ENCODE data around the gene MINDY4B. TPM values are rescaled to one million over a fixed set of nuclear protein-coding genes. Genes with fewer than 3 reads are reported as not detected.

Gene MINDY4B
- total RNA-seq, result 1 to 10 TPM in 2 of 9 donors, not detected in 7; 1.4 to 2.9 TPM
- 1 to 10 TPM in 1 of 3 donors, under 1 TPM in 2; 0.71 to 1.9 (median 0.74) TPM for polyA plus RNA-seq
- long read RNA-seq, donor 1, result 0 reads
- long read RNA-seq, donor 2, result 0 reads
- long read RNA-seq, donor 3, result 0 reads
- long read RNA-seq, donor 4, result 0 reads
- long read RNA-seq, donor 5, result 0 reads
- long read RNA-seq, donor 6, result 0 reads
- long read RNA-seq, donor 7, partial matches to known transcripts, result 0 of 1 reads
- long read RNA-seq, donor 7, other reads (novel, unspliced or antisense), result 0 of 1 reads
- long read RNA-seq, donor 8, result 0 reads
- long read RNA-seq, donor 9, result 0 reads
- long read RNA-seq, donor 10, result 0 reads

DNA sequence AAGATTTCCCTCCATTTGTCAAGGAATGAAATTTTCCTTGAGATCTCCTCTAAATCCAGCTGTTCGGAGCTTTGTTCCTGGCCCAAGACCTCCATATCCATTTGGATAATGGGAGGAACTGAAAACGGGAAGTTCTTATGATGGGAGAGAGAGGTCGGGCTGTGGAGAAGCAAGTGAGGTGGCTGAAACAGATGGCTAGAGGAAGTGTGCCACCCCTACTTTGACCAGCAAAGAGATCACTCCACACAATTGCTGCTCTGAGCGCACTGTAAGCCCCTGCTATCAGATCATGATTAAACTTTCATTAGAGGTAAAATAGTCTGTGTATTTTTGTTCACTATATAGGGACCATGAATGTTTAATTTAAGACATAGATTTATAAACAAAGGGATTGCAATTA, at the start of gene MINDY4B:
MINDY4B (minus strand) TSS at position 101 of the 400 bp plus-strand sequence; CDS start at position 101, 0 bp downstream.
- intact Hi-C loops (cut with DNase I), result no loop called here
- H3K4me3 ChIP-seq, result no peak within 1 kb of the TSS
- no peaks in the 10 kb centered on the region for H3K36me3 ChIP-seq (replicated peaks in 1 of 2)
- no peaks in the 10 kb centered on the region for H3K9me3 ChIP-seq (replicated peaks in 1 of 3)
- 71 to 84% (median 82%) methylated on average over 4 of the region's 4 CpGs for WGBS, 4 donors
- no peaks in the 10 kb centered on the region for H3K27me3 ChIP-seq
- TF ChIP-seq, protein P1, sequence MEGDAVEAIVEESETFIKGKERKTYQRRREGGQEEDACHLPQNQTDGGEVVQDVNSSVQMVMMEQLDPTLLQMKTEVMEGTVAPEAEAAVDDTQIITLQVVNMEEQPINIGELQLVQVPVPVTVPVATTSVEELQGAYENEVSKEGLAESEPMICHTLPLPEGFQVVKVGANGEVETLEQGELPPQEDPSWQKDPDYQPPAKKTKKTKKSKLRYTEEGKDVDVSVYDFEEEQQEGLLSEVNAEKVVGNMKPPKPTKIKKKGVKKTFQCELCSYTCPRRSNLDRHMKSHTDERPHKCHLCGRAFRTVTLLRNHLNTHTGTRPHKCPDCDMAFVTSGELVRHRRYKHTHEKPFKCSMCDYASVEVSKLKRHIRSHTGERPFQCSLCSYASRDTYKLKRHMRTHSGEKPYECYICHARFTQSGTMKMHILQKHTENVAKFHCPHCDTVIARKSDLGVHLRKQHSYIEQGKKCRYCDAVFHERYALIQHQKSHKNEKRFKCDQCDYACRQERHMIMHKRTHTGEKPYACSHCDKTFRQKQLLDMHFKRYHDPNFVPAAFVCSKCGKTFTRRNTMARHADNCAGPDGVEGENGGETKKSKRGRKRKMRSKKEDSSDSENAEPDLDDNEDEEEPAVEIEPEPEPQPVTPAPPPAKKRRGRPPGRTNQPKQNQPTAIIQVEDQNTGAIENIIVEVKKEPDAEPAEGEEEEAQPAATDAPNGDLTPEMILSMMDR (IDR thresholded peaks at IDR 0.05), result no peak
- no peak for TF ChIP-seq POLR2A (IDR thresholded peaks at IDR 0.05)
- DNase-seq, result no peak
- no peaks in the 10 kb centered on the region for H3K4me1 ChIP-seq (replicated peaks in 1 of 2)
- no peak within 1 kb of the TSS for H3K27ac ChIP-seq

DNA sequence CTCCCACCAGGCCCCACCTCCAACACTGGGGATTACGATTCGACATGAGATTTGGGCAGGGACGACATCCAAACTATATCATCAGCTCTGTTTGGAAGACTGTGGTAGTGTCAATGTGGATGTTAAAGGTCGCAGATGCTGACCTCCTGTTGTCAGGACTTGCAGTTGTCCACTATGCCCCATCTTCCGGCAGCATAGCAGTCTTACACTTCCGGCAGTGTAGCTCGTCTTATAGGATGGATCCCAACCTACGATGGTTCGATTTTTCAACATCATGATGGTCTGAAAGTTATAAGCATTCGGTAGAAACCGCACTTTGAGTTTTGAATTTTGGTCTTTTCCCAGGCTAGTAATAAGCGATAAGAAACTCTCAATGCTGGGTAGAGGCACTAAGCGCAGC, 46.7 kb upstream of the MINDY4B start:
- no peak for TF ChIP-seq POLR2A (IDR thresholded peaks at IDR 0.05)
- TF ChIP-seq, protein P1 (IDR thresholded peaks at IDR 0.05), result no peak
- no peak overlapping the region for H3K27ac ChIP-seq
- intact Hi-C loops (cut with DNase I), result no loop called here
- no peaks in the 10 kb centered on the region for H3K9me3 ChIP-seq (replicated peaks in 1 of 3)
- H3K36me3 ChIP-seq (replicated peaks in 1 of 2), result no peaks in the 10 kb centered on the region
- WGBS, 4 donors, result 90 to 98% (median 94%) methylated on average over 13 of the region's 13 CpGs
- DNase-seq, result no peak
- no peaks in the 10 kb centered on the region for H3K27me3 ChIP-seq
- H3K4me3 ChIP-seq, result no peak overlapping the region
- H3K4me1 ChIP-seq (replicated peaks in 1 of 2), result peaks cover 0 to 6% of the 10 kb centered on the region in 2 donors

DNA sequence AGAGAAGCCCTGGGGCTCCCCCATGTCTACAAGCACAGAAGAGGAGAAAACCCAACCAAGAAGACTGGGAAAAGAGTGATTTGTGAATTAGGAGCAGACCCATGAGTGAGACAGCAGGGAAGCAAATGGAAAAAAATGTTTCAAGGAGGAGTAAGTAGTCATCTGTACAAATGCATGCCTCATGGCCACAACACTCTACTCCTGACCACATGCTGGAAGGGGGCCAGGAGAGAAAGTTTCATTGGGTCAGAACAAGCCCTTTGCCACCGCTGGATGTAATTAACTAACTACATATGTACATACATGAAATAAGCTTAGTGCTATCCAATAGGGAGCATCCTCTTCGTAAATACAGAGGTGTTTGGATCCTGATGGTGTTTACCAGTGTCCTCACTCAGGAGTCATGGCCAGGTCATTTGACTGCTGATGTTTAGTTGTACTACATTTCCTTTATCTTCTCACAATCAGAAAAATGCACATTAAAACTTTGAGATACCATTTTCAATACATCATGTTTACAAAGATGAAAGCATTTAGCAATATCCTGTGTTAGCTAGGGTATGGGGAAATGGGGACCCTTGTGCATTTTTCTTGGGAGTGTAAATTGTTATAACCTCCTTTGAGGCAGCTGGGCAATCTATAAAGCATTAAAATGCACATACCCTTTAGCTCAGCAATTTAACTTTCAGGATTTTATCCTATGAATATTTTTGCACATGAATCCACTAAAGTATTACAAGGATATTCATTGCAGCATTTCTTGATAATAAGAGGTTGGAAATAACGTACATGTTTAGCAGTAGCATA, 40.2 kb upstream of the MINDY4B start:
- TF ChIP-seq, protein P1 (IDR thresholded peaks at IDR 0.05), result no peak
- TF ChIP-seq POLR2A (IDR thresholded peaks at IDR 0.05), result no peak
- Histone ChIP-seq H3K9me3 (replicated peaks in 1 of 3) (no peaks in the 10 kb centered on the region), H3K27me3 (no peaks in the 10 kb centered on the region), H3K36me3 (replicated peaks in 1 of 2) (no peaks in the 10 kb centered on the region), H3K27ac (no peak overlapping the region), H3K4me1 (replicated peaks in 1 of 2) (no peaks in the 10 kb centered on the region), H3K4me3 (no peak overlapping the region)
- 68 to 81% (median 73%) methylated on average over 3 of the region's 3 CpGs for WGBS, 4 donors
- intact Hi-C loops (cut with DNase I), result no loop called here
- peak in 5 of 7 donors; percentile 27 to 58 (median 53) for DNase-seq

DNA sequence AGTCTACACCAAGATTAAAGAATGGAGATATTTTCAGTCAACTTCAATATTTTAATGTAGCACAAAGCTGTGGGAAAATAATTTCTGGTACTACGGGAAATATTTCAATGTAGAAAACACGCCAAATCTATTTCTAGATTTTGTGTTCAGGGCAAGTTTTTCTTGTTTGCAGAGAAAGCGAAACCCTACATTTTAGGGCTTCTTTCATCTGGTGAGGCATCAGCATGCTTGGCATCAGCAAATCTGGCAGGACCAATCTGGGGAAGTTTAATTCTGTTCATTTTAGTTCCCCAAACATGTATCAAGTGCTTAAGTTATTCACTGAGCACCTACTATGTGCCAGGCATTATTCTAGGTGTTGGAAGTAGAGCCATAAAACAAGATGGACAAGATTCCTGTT, 37.0 kb upstream of the MINDY4B start:
- H3K27me3 ChIP-seq, result no peaks in the 10 kb centered on the region
- no peaks in the 10 kb centered on the region for H3K36me3 ChIP-seq (replicated peaks in 1 of 2)
- no peak overlapping the region for H3K4me3 ChIP-seq
- no peak for DNase-seq
- no peaks in the 10 kb centered on the region for H3K9me3 ChIP-seq (replicated peaks in 1 of 3)
- H3K27ac ChIP-seq, result no peak overlapping the region
- 85 to 94% (median 88%) methylated on average over 3 of the region's 3 CpGs for WGBS, 4 donors
- intact Hi-C loops (cut with DNase I), result no loop called here
- no peaks in the 10 kb centered on the region for H3K4me1 ChIP-seq (replicated peaks in 1 of 2)
- TF ChIP-seq, protein P1 (IDR thresholded peaks at IDR 0.05), result no peak
- TF ChIP-seq POLR2A (IDR thresholded peaks at IDR 0.05), result no peak
